Endothelial cell (in vitro differentiated cells): ENCODE data around the gene TAS1R2. TPM values are rescaled to one million over a fixed set of nuclear protein-coding genes. Genes with fewer than 3 reads are reported as not detected.

Experiments
- DNase-seq: peaks from one replicate; pipeline ENCODE4 v3.0.0; 2021; ENCODE audit warnings: low spot score
- H3K27ac Mint-ChIP-seq: one replicate; pipeline ENCODE4 v1.8.0; 2021; ENCODE audit warnings: mixed read lengths, inconsistent platforms; ENCODE audit not compliant: unreplicated experiment
- H3K27me3 Mint-ChIP-seq: one replicate; pipeline ENCODE4 v1.8.0; 2021; ENCODE audit warnings: mild to moderate bottlenecking, moderate library complexity, mixed read lengths, inconsistent platforms; ENCODE audit not compliant: unreplicated experiment
- H3K36me3 Mint-ChIP-seq: one replicate; pipeline ENCODE4 v1.8.0; 2021; ENCODE audit warnings: mild to moderate bottlenecking, low read depth, mixed read lengths, inconsistent platforms; ENCODE audit not compliant: unreplicated experiment
- H3K4me1 Mint-ChIP-seq: one replicate; pipeline ENCODE4 v1.8.0; 2021; ENCODE audit warnings: mild to moderate bottlenecking, mixed read lengths, inconsistent platforms; ENCODE audit not compliant: unreplicated experiment
- H3K4me3 Mint-ChIP-seq: one replicate; pipeline ENCODE4 v1.8.0; 2021; ENCODE audit warnings: mild to moderate bottlenecking, mixed read lengths, inconsistent platforms; ENCODE audit not compliant: unreplicated experiment
- H3K9me3 Mint-ChIP-seq: one replicate; pipeline ENCODE4 v1.8.0; 2021; ENCODE audit warnings: mixed read lengths, inconsistent platforms; ENCODE audit not compliant: unreplicated experiment
- total RNA-seq: library from RNA; stranded (reverse); fragmentation: NEBNext Ultra II Directional; extraction: Animal tissue kit (Norgen Biotek cat#: 25700); gene quantifications from one replicate; pipeline ENCODE4 v1.2.1, GENCODE V29; 2021; ENCODE audit not compliant: unreplicated experiment
- TF ChIP-seq, protein P1 (sequence below): fragments of 200-600 bp; sonication (generic); IDR thresholded peaks from one replicate; pipeline ENCODE4 v1.5.0; 2021; ENCODE audit warnings: antibody characterized with exemption; ENCODE audit not compliant: unreplicated experiment

Gene TAS1R2
- total RNA-seq, 1 donor from 2014 or later, result not detected

DNA sequence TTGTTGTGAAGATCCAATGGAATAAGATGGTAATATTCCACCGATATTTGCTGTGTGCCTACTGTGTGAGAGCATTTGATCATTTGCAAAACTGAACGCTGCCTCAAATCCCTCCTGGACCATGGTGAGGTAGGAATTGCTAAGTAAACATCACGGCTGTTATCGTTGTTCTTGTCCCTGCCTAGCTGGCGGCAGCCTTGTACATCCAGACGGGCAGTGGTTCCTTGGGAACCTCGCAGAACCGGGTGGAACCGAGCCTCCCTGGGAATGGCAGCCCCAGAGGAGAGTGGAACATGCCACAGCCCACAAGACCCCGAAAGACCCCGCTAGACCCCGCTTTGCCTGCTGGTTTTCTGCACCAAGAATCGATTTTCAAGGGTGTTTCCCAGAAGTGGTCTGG, 60.9 kb downstream of the TAS1R2 start:
- Mint-ChIP-seq H3K27me3 (peaks cover 2% of the 10 kb centered on the region), H3K9me3 (no peaks in the 10 kb centered on the region), H3K4me3 (no peak overlapping the region), H3K36me3 (no peaks in the 10 kb centered on the region), H3K4me1 (peaks cover 15% of the 10 kb centered on the region), H3K27ac (no peak overlapping the region)
- TF ChIP-seq, protein P1, sequence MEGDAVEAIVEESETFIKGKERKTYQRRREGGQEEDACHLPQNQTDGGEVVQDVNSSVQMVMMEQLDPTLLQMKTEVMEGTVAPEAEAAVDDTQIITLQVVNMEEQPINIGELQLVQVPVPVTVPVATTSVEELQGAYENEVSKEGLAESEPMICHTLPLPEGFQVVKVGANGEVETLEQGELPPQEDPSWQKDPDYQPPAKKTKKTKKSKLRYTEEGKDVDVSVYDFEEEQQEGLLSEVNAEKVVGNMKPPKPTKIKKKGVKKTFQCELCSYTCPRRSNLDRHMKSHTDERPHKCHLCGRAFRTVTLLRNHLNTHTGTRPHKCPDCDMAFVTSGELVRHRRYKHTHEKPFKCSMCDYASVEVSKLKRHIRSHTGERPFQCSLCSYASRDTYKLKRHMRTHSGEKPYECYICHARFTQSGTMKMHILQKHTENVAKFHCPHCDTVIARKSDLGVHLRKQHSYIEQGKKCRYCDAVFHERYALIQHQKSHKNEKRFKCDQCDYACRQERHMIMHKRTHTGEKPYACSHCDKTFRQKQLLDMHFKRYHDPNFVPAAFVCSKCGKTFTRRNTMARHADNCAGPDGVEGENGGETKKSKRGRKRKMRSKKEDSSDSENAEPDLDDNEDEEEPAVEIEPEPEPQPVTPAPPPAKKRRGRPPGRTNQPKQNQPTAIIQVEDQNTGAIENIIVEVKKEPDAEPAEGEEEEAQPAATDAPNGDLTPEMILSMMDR, result no peak
- DNase-seq, result no peak

DNA sequence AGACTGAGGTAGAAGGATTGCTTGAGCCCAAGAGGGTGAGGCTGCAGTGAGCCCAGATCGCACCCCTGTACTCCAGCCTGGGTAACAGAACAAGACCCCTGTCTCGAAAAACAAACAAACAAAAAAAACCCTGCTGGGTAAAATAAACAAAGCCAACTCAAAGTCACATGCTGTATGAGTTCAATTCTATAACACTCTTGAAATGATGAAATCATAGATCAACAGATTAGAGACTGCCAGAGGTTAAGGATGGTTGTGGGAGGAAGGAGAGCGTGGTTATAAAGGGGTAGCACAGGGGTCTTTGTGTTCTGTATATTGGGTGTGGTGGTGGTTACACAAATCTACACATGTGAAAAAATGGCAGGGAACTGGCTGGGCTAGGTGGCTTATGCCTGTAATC, 62.5 kb downstream of the TAS1R2 start:
- Mint-ChIP-seq H3K9me3 (no peaks in the 10 kb centered on the region), H3K4me3 (no peak overlapping the region), H3K27me3 (peaks cover 2% of the 10 kb centered on the region), H3K36me3 (no peaks in the 10 kb centered on the region), H3K27ac (no peak overlapping the region), H3K4me1 (peaks cover 18% of the 10 kb centered on the region)
- no peak for DNase-seq
- TF ChIP-seq, protein P1, result no peak

DNA sequence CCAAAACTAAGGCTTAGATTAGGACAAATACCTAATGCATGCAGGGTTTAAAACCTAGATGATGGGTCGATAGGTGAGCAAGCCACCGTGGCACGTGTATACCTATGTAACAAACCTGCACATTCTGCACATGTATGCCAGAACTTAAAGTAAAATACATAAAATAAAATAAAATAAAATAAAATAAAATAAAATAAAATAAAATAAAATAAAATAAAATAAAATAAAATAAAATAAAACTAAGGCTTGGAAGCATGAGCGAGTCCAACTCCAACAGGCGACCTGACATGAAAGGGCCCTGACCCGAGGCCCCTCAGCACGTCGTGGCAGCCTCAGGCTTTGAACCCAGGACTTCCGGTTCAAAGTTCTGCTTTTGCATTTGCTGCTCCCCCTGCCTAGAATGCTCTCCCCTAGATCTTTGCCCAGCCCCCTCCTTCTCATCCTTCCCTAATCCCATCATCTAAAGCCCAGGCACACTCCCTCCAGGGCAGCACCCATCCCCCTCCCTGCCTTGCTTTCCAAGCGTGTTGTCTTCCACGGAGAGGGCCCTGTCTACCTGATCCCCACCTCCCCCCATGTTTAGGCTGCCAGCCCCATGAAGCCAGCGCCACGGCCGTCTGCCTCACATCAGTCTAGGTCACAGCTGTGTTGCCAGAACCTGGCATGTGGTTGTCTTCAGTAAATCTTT, 64.3 kb downstream of the TAS1R2 start:
- DNase-seq, result no peak
- TF ChIP-seq, protein P1, result no peak
- H3K4me3 Mint-ChIP-seq, result no peak overlapping the region
- no peak overlapping the region for H3K27ac Mint-ChIP-seq
- H3K36me3 Mint-ChIP-seq, result no peaks in the 10 kb centered on the region
- H3K4me1 Mint-ChIP-seq, result peaks cover 14% of the 10 kb centered on the region
- H3K27me3 Mint-ChIP-seq, result peaks cover 3% of the 10 kb centered on the region
- no peaks in the 10 kb centered on the region for H3K9me3 Mint-ChIP-seq

DNA sequence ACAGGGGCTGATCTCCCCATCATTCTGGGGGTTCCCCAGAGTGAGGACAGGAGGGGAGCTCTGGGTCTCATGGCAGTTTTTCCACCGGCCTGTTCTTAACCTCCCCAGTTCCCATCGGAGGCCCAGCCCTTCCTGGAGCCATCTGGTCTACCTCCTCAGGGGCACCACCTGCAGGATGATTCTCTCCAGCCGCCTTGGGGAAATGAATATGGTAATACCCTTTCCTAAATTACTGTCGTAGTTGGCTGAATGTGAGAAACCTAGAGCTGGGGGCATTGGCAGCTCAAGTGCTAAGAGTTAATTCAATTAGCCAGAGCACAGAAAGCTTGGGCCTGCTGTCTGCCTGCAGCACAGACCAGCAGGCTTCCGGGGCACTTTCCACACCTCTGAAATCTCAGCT, 64.9 kb downstream of the TAS1R2 start:
- Mint-ChIP-seq H3K9me3 (no peaks in the 10 kb centered on the region), H3K4me3 (no peak overlapping the region), H3K27ac (no peak overlapping the region), H3K4me1 (peaks cover 9% of the 10 kb centered on the region), H3K36me3 (no peaks in the 10 kb centered on the region), H3K27me3 (peaks cover 6% of the 10 kb centered on the region)
- TF ChIP-seq, protein P1, result no peak
- DNase-seq, result peak; percentile 31

DNA sequence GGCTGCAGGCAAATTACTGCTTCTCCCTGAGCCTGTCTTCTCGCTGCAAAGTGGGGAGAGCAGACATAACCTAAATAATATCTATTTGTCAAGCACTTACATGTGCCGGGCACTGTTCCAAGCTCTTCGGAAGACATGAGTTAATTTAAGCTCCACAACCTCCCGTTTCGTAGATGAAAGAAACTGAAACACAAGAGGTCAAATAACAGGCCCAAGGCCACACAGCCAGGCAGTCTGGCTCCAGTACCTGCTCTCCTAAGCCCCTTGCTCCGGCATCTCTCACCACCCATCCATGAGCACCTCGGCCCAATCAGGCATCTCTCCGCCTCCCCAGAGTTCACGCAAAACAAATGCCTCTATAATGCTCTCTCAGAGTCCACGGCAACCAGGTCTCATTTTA, 65.4 kb downstream of the TAS1R2 start:
- no peaks in the 10 kb centered on the region for H3K9me3 Mint-ChIP-seq
- TF ChIP-seq, protein P1, result no peak
- peaks cover 3% of the 10 kb centered on the region for H3K4me1 Mint-ChIP-seq
- no peak for DNase-seq
- H3K4me3 Mint-ChIP-seq, result no peak overlapping the region
- H3K27ac Mint-ChIP-seq, result no peak overlapping the region
- no peaks in the 10 kb centered on the region for H3K36me3 Mint-ChIP-seq
- peaks cover 5% of the 10 kb centered on the region for H3K27me3 Mint-ChIP-seq
